ENCODE data around the gene AKAP13. TPM values are rescaled to one million over a fixed set of nuclear protein-coding genes. Genes with fewer than 3 reads are reported as not detected.
A peak's percentile ranks its signal among the peaks of the same experiment; 100 is the strongest.

Gene AKAP13
- total RNA-seq, 4 donors from 2014 or later: 332 to 362 (median 351) TPM

DNA sequence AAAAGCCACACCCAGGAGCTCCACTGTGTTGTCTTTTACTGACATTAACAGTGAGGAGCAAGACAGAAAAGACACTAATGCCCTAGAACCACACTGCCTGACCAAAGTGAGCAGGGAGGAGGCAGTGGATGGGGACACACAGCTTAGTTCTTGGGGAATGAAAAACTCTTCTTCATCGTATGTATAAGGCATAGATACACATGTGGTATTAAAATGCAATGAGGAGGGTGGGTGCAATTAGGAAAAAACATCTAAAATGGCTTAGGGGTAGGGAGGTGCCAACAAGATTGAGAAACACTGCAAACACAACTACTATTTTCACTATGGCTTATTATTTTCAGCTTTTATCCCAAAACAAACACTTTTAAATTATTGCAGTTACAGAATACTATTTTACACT lies 398.8 kb downstream of the AKAP13 start:
- DNase-seq (ENCODE audit: low spot score in 2 of 2): no peak
- Histone ChIP-seq H3K9me3 (no peaks in the 10 kb centered on the region), H3K27me3 (no peaks in the 10 kb centered on the region), H3K27ac (no peak overlapping the region), H3K36me3 (no peaks in the 10 kb centered on the region), H3K4me1 (peaks cover 0 to 43% (median 0%) of the 10 kb centered on the region in 4 donors), H3K4me3 (no peak overlapping the region)
- WGBS, 2 donors: 86 to 88% methylated on average over 1 of the region's 1 CpG
- TF ChIP-seq POLR2A (IDR thresholded peaks at IDR 0.05) (no peak), EP300 (IDR thresholded peaks at IDR 0.05) (no peak)
- TF ChIP-seq, protein P1, sequence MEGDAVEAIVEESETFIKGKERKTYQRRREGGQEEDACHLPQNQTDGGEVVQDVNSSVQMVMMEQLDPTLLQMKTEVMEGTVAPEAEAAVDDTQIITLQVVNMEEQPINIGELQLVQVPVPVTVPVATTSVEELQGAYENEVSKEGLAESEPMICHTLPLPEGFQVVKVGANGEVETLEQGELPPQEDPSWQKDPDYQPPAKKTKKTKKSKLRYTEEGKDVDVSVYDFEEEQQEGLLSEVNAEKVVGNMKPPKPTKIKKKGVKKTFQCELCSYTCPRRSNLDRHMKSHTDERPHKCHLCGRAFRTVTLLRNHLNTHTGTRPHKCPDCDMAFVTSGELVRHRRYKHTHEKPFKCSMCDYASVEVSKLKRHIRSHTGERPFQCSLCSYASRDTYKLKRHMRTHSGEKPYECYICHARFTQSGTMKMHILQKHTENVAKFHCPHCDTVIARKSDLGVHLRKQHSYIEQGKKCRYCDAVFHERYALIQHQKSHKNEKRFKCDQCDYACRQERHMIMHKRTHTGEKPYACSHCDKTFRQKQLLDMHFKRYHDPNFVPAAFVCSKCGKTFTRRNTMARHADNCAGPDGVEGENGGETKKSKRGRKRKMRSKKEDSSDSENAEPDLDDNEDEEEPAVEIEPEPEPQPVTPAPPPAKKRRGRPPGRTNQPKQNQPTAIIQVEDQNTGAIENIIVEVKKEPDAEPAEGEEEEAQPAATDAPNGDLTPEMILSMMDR (IDR thresholded peaks at IDR 0.05): no peak

DNA sequence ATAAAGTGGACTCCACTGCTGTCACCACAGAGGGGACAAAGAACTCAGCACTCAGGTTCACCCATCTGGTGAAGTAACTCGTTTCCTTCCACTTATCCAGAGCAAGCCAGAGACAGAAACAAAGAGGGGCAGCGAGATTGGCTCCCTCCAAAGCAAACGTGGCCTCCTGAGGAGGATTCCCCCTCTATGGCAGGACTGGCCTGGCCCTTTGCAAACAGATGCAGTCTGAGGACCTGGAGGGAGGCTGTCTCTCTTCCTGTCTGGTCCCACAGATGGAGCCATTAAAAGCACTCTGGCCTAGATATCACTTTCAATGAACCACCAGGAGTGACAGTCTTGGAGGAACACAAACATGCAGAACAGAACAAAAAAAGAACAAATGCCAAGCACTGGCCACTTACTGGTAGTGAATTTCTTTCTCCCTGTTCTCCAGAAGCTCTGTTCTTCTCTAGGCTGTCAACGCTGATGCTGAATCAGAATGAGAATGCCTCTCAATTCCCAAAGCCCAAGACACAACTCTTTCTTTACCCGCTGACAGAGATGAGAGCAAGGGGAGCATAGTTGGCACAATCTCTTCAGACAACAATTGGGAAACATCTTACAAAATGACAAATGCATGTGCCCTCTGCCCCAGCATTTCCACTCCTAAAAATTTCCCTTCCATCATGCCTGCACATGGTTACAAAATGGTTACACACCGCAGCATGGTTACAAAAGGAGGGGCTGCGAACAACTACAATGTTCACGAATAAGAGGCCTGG lies 400.0 kb downstream of the AKAP13 start:
- no peak for DNase-seq (ENCODE audit: low spot score in 2 of 2)
- Histone ChIP-seq H3K4me3 (no peak overlapping the region), H3K27me3 (no peaks in the 10 kb centered on the region), H3K4me1 (peaks cover 0 to 46% (median 1%) of the 10 kb centered on the region in 4 donors), H3K27ac (no peak overlapping the region), H3K36me3 (no peaks in the 10 kb centered on the region), H3K9me3 (no peaks in the 10 kb centered on the region)
- 78 to 87% methylated on average over 8 of the region's 8 CpGs for WGBS, 2 donors
- TF ChIP-seq, protein P1 (IDR thresholded peaks at IDR 0.05): no peak
- peak in 1 of 2 donors; percentile 47 for TF ChIP-seq EP300 (IDR thresholded peaks at IDR 0.05)
- TF ChIP-seq POLR2A (IDR thresholded peaks at IDR 0.05): no peak

DNA sequence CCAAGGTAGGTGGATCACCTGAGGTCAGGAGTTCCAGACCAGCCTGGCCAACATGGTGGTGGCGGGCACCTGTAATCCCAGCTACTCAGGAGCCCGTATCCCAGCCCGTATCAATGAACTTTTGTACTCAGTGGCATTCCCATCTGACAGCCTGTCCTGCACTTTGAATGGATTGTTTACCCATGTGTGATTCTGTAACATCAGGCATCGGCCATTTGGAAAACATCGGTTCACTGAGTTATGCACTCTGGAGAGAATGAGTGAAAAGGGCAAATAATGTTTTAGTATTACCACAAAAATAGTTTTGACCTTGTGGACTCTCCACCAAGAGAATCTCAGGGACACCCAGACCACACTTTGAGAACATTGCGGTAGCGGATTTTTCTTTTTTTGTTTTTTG lies 400.7 kb downstream of the AKAP13 start:
- Histone ChIP-seq H3K27ac (no peak overlapping the region), H3K36me3 (no peaks in the 10 kb centered on the region), H3K4me3 (no peak overlapping the region), H3K27me3 (no peaks in the 10 kb centered on the region), H3K4me1 (peaks cover 0 to 53% (median 6%) of the 10 kb centered on the region in 4 donors), H3K9me3 (no peaks in the 10 kb centered on the region)
- DNase-seq (ENCODE audit: low spot score in 2 of 2): no peak
- TF ChIP-seq, protein P1 (IDR thresholded peaks at IDR 0.05): no peak
- TF ChIP-seq POLR2A (IDR thresholded peaks at IDR 0.05) (no peak), EP300 (IDR thresholded peaks at IDR 0.05) (no peak)
- WGBS, 2 donors: 72 to 74% methylated on average over 7 of the region's 7 CpGs

DNA sequence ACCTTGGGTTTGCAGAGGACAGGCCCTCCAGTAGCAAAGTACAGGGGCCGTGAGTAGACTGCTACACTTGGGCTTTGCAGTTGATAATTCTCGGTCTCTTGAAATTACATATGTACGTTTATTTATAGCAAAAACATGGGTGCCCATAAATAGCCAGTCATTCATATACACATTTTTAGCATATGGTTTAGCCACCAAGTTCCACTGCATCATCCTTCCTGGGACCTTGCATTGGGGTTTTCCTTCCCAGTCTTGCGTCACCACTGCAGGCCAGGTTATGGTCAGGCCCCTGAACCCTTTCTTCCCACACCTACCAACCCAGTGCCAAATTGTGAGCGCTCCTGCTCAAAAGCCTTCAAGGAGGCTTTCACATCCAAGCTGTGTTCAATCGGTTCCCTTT lies 401.7 kb downstream of the AKAP13 start:
- Histone ChIP-seq H3K36me3 (no peaks in the 10 kb centered on the region), H3K4me3 (no peak overlapping the region), H3K27me3 (no peaks in the 10 kb centered on the region), H3K9me3 (no peaks in the 10 kb centered on the region), H3K27ac (no peak overlapping the region), H3K4me1 (peaks cover 0 to 58% (median 11%) of the 10 kb centered on the region in 4 donors)
- DNase-seq (ENCODE audit: low spot score in 2 of 2): no peak
- WGBS, 2 donors: 84 to 88% methylated on average over 6 of the region's 6 CpGs
- TF ChIP-seq, protein P1 (IDR thresholded peaks at IDR 0.05): no peak
- TF ChIP-seq POLR2A (IDR thresholded peaks at IDR 0.05): no peak
- TF ChIP-seq EP300 (IDR thresholded peaks at IDR 0.05): no peak

DNA sequence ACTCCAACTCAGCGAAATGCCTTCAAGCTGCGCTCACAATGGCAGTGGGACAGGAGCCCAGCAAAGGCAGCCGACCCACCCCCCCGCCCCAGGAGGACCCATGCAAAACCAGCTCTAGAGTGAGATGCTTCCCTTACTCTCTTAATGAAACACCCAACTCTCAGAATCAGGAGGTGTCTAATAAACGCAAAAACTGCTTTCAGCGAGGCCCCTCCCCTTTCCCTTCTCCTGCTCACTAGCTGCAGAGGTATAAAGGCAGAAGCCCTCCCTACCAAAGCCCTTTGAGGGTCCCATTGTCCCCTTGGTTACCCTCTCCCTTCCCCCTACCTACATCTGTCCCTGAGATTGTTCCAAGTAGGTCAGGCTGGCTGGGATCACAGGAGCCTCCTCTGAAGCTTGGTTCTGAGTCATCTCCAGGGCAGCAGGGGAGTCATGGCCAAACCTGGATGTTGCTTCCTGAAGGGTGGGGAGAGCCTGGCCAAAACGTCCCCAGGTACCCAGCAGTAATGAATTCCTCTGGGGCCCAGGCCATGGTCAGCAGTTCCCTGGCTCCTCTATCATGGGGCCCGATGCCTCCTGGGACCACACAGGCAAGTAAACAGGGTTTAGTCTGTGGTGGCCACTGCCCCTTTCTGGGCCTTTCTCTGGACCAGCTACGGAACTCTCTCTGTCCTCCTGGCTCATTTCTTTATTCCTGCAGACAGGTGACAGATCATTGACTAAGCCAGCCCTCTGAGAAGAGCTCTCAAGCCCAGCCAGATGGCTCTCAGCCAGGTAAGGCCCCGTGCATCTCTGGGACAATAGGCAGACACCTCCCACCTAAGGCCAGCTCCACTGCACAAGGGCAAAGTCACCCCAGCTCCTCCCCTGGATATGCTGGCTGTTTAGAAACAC lies 405.7 kb downstream of the AKAP13 start:
- H3K4me1 ChIP-seq: peaks cover 0 to 25% (median 11%) of the 10 kb centered on the region in 4 donors
- no peaks in the 10 kb centered on the region for H3K27me3 ChIP-seq
- no peak overlapping the region for H3K27ac ChIP-seq
- H3K4me3 ChIP-seq: no peak overlapping the region
- DNase-seq (ENCODE audit: low spot score in 2 of 2): no peak
- H3K9me3 ChIP-seq: no peaks in the 10 kb centered on the region
- TF ChIP-seq EP300 (IDR thresholded peaks at IDR 0.05) (no peak), POLR2A (IDR thresholded peaks at IDR 0.05) (no peak)
- TF ChIP-seq, protein P1 (IDR thresholded peaks at IDR 0.05): no peak
- H3K36me3 ChIP-seq: no peaks in the 10 kb centered on the region
- WGBS, 2 donors: 58 to 63% methylated on average over 10 of the region's 10 CpGs
